AG04450 (cell line): ENCODE results near the gene RGS7. TPM values are rescaled to one million over a fixed set of nuclear protein-coding genes. Genes with fewer than 3 reads are reported as not detected.
A peak's percentile ranks its signal among the peaks of the same experiment; 100 is the strongest.
"Not testable (repeated sequence)": the region's sequence is repeated elsewhere in the genome, so short reads cannot be mapped to it uniquely, and the experiment has no call there.

Source experiments
- CTCF ChIA-PET: fragments of 300-600, 350-600 bp; formaldehyde crosslinking; extraction: SDS; loops from one replicate; lab custom pipeline; 2022; ENCODE audit warnings: antibody characterized with exemption, inconsistent platforms; lab: Charles Lee
- POLR2A ChIA-PET: fragments of 350-600 bp; formaldehyde crosslinking; extraction: SDS; loops from one replicate; lab custom pipeline; 2021; ENCODE audit warnings: antibody characterized with exemption, inconsistent platforms; lab: Yijun Ruan, JAX
- DNase-seq: peaks from one replicate; pipeline ENCODE4 v3.0.0-alpha.2; 2011; ENCODE audit warnings: low read depth, low spot score
- H3K27ac ChIP-seq: one replicate; pipeline ENCODE4 v1.5.1; 2012; ENCODE audit warnings: low read depth, low read length, control low read depth
- H3K27me3 ChIP-seq: one replicate; pipeline ENCODE4 v1.6.0; 2012; ENCODE audit warnings: low read length; ENCODE audit not compliant: control insufficient read depth, insufficient read depth
- H3K4me3 ChIP-seq: 2 replicates; pipeline ENCODE4 v1.5.1; 2011; ENCODE audit warnings: mild to moderate bottlenecking, low read depth, low read length, control low read depth
- H3K9me3 ChIP-seq: 2 replicates; pipeline ENCODE4 v1.5.1; 2012; ENCODE audit warnings: low read length; ENCODE audit not compliant: control insufficient read depth, insufficient read depth
- CTCF ChIP-seq: IDR thresholded peaks from 2 replicates; pipeline ENCODE4 v1.5.1; 2011; ENCODE audit warnings: low read depth, low read length, control low read depth, inconsistent platforms
- polyA plus RNA-seq: library from polyadenylated mRNA; depleted of rRNA; stranded (reverse); fragments of >200 nt; gene quantifications from 2 replicates; pipeline ENCODE4 v1.2.3, GENCODE V29; 2011

Gene RGS7
- polyA plus RNA-seq, 1 experiment, result 0.29 TPM

- CTCF ChIA-PET, result interaction anchor here (2.4 kb wide), 1 partner anchor 35 kb away, joined by 8 read pairs; no protein-coding TSS in a partner anchor
- Histone ChIP-seq H3K9me3 (peaks cover 22% of the 10 kb centered on the region), H3K27ac (peak overlapping the region; percentile 80), H3K4me3 (no peak overlapping the region), H3K27me3 (no peaks in the 10 kb centered on the region)
- TF ChIP-seq CTCF, result no peak
- POLR2A ChIA-PET, result no interaction called here
- peak; percentile 21 for DNase-seq
Measured at GRCh38 chr1:240766831-240767230, 590.2 kb downstream of the RGS7 start.

- TF ChIP-seq CTCF, result no peak
- Histone ChIP-seq H3K4me3 (no peak overlapping the region), H3K27me3 (no peaks in the 10 kb centered on the region), H3K9me3 (peaks cover 18% of the 10 kb centered on the region), H3K27ac (peak overlapping the region; percentile 89)
- DNase-seq, result peak; percentile 68
- ChIA-PET POLR2A (no interaction called here), CTCF (interaction anchor here (0.6 to 2.4 kb wide), 2 partner anchors 34 to 37 kb away, joined by 3 to 8 read pairs; no protein-coding TSS in a partner anchor)
Measured at GRCh38 chr1:240765732-240766363, 591.2 kb downstream of the RGS7 start.

DNA sequence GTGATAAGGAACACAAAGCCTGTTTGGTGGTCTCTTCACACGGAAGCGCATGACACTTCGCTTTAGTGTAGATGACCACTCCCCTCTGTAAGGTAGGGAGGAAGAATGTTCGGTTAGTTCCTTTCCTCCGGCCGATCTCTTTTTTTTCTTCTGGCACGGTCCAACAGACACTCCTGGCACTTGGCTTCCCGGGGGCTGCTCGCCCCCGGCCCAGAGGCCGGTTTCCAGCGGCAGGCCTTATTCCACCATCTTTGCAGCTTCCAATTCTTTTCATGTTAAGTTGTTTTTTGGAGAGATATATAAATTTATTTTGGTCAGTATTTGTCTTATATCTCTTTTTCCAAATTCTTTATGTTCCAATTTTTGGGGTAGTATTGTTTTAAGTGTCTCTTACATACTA lies 593.2 kb downstream of the RGS7 start:
- TF ChIP-seq CTCF, result no peak
- DNase-seq, result no peak
- H3K9me3 ChIP-seq, result peaks cover 18% of the 10 kb centered on the region
- ChIA-PET POLR2A (no interaction called here), CTCF (no interaction called here)
- H3K27ac ChIP-seq, result no peak overlapping the region
- H3K27me3 ChIP-seq, result no peaks in the 10 kb centered on the region
- no peak overlapping the region for H3K4me3 ChIP-seq

DNA sequence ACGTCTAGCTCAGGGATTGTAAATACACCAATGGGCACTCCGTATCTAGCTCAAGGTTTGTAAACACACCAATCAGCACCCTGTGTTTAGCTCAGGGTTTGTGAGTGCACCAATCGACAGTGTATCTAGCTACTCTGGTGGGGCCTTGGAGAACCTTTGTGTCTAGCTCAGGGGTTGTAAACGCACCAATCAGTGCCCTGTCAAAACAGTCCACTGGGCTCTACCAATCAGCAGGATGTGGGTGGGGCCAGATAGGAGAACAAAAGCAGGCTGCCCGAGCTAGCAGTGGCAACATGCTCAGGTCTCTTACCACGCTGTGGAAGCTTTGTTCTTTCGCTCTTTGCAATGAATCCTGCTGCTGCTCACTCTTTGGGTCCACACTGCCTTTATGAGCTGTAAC lies 593.9 kb downstream of the RGS7 start:
- POLR2A ChIA-PET, H3K27me3 ChIP-seq, H3K4me3 ChIP-seq, DNase-seq, H3K27ac ChIP-seq: not testable (repeated sequence)
- CTCF ChIA-PET, result interaction anchor here (0.9 kb wide), 1 partner anchor 182 kb away, joined by 3 read pairs; no protein-coding TSS in a partner anchor
- H3K9me3 ChIP-seq, result peaks cover 18% of the 10 kb centered on the region

- H3K27ac ChIP-seq, H3K4me3 ChIP-seq, DNase-seq, POLR2A ChIA-PET, H3K27me3 ChIP-seq: not testable (repeated sequence)
- CTCF ChIA-PET, result interaction anchor here (0.9 kb wide), 1 partner anchor 183 kb away, joined by 3 read pairs; no protein-coding TSS in a partner anchor
- H3K9me3 ChIP-seq, result peaks cover 18% of the 10 kb centered on the region
Measured at GRCh38 chr1:240762471-240762987, 594.5 kb downstream of the RGS7 start.

- DNase-seq, H3K27ac ChIP-seq, H3K9me3 ChIP-seq, H3K27me3 ChIP-seq, H3K4me3 ChIP-seq, POLR2A ChIA-PET: not testable (repeated sequence)
- CTCF ChIA-PET, result interaction anchor here (1.4 kb wide), 1 partner anchor 188 kb away, joined by 3 read pairs; no protein-coding TSS in a partner anchor
Measured at GRCh38 chr1:240758777-240759176, 598.2 kb downstream of the RGS7 start.
